ENCODE measurements around the gene MDP1. TPM values are rescaled to one million over a fixed set of nuclear protein-coding genes. Genes with fewer than 3 reads are reported as not detected.
"Not testable (repeated sequence)": the region's sequence is repeated elsewhere in the genome, so short reads cannot be mapped to it uniquely, and the experiment has no call there.

The MDP1 gene
- total and polyA plus RNA-seq, 3 experiments from 2014 or later, result 15.5 to 25.8 (median 16.2) TPM

GRCh38 chr14:24202538-24202937, 13.3 kb downstream of the MDP1 start:
- DNase-seq; H3K9me3 ChIP-seq (ENCODE audit: low read length); H3K27ac ChIP-seq (ENCODE audit: low read depth, low read length); H3K4me3 ChIP-seq (ENCODE audit: low read length); H3K27ac Mint-ChIP-seq; H3K9me3 Mint-ChIP-seq; H3K4me3 Mint-ChIP-seq; H3K27me3 Mint-ChIP-seq; POLR2A ChIA-PET; H3K27me3 ChIP-seq (ENCODE audit: insufficient read depth, low read length, poor library complexity, severe bottlenecking): not testable (repeated sequence)
- H3K4me1 ChIP-seq (ENCODE audit: insufficient read depth, low read length), result peaks cover 14% of the 10 kb centered on the region
- H3K36me3 ChIP-seq (ENCODE audit: insufficient read depth, low read length), result peaks cover 10% of the 10 kb centered on the region
- CTCF ChIA-PET, result interaction anchor here (1.6 kb wide), 1 partner anchor 10 kb away, joined by 3 read pairs; no protein-coding TSS in a partner anchor
- Mint-ChIP-seq H3K36me3 (peaks cover 20 to 69% (median 22%) of the 10 kb centered on the region in 3 donors), H3K4me1 (peaks cover 37 to 64% (median 43%) of the 10 kb centered on the region in 3 donors)

GRCh38 chr14:24198814-24199524, 16.9 kb downstream of the MDP1 start:
- ChIA-PET CTCF (interaction anchor here (0.7 to 1.2 kb wide), 2 partner anchors 10 to 17 kb away, joined by 3 read pairs; partner anchors contain the start of genes IPO4 and MDP1), POLR2A (interaction anchor here (0.7 to 1.2 kb wide), 2 partner anchors 14 to 17 kb away, joined by 6 to 12 read pairs; partner anchors contain the start of genes CHMP4A and MDP1)
- Mint-ChIP-seq H3K27me3 (peaks cover 0 to 1% of the 10 kb centered on the region in 2 donors), H3K36me3 (peaks cover 15 to 59% (median 20%) of the 10 kb centered on the region in 3 donors), H3K4me1 (peaks cover 38 to 67% (median 46%) of the 10 kb centered on the region in 3 donors), H3K27ac (peak overlapping the region; percentile 25 to 98 (median 78)), H3K4me3 (peak overlapping the region in 4 of 7 donors; percentile 8 to 60 (median 18)), H3K9me3 (peaks cover 0 to 3% (median 0%) of the 10 kb centered on the region in 5 donors)
- DNase-seq, result no peak
- H3K4me3 ChIP-seq (ENCODE audit: low read length), result no peak overlapping the region
- H3K4me1 ChIP-seq (ENCODE audit: insufficient read depth, low read length), result peaks cover 25% of the 10 kb centered on the region
- no peaks in the 10 kb centered on the region for H3K36me3 ChIP-seq (ENCODE audit: insufficient read depth, low read length)
- no peaks in the 10 kb centered on the region for H3K27me3 ChIP-seq (ENCODE audit: insufficient read depth, low read length, poor library complexity, severe bottlenecking)
- H3K9me3 ChIP-seq (ENCODE audit: low read length), result no peaks in the 10 kb centered on the region
- no peak overlapping the region for H3K27ac ChIP-seq (ENCODE audit: low read depth, low read length)

- no peak for DNase-seq
- peaks cover 0 to 3% (median 0%) of the 10 kb centered on the region in 5 donors for H3K9me3 Mint-ChIP-seq
- H3K27ac Mint-ChIP-seq, result peak overlapping the region; percentile 86 to 99 (median 96)
- ChIA-PET CTCF (interaction anchor here (0.6 to 2.1 kb wide), 3 partner anchors 19 to 78 kb away, joined by 3 to 22 read pairs (median 3); partner anchors contain the start of genes IRF9 and MDP1), POLR2A (interaction anchor here (3.2 kb wide), 1 partner anchor 16 kb away, joined by 43 read pairs; the partner anchor contains the start of gene CHMP4A)
- no peaks in the 10 kb centered on the region for H3K9me3 ChIP-seq (ENCODE audit: low read length)
- peaks cover 40 to 73% (median 55%) of the 10 kb centered on the region in 3 donors for H3K4me1 Mint-ChIP-seq
- H3K4me3 Mint-ChIP-seq, result peak overlapping the region; percentile 68 to 96 (median 92)
- H3K4me1 ChIP-seq (ENCODE audit: insufficient read depth, low read length), result peaks cover 32% of the 10 kb centered on the region
- H3K27ac ChIP-seq (ENCODE audit: low read depth, low read length), result peak overlapping the region; percentile 100
- H3K27me3 ChIP-seq (ENCODE audit: insufficient read depth, low read length, poor library complexity, severe bottlenecking), result no peaks in the 10 kb centered on the region
- H3K4me3 ChIP-seq (ENCODE audit: low read length), result no peak overlapping the region
- peaks cover 14 to 58% (median 15%) of the 10 kb centered on the region in 3 donors for H3K36me3 Mint-ChIP-seq
- H3K36me3 ChIP-seq (ENCODE audit: insufficient read depth, low read length), result peaks cover 10% of the 10 kb centered on the region
- H3K27me3 Mint-ChIP-seq, result peaks cover 0 to 1% of the 10 kb centered on the region in 2 donors
Measured at GRCh38 chr14:24197056-24197450, 18.8 kb downstream of the MDP1 start.

DNA sequence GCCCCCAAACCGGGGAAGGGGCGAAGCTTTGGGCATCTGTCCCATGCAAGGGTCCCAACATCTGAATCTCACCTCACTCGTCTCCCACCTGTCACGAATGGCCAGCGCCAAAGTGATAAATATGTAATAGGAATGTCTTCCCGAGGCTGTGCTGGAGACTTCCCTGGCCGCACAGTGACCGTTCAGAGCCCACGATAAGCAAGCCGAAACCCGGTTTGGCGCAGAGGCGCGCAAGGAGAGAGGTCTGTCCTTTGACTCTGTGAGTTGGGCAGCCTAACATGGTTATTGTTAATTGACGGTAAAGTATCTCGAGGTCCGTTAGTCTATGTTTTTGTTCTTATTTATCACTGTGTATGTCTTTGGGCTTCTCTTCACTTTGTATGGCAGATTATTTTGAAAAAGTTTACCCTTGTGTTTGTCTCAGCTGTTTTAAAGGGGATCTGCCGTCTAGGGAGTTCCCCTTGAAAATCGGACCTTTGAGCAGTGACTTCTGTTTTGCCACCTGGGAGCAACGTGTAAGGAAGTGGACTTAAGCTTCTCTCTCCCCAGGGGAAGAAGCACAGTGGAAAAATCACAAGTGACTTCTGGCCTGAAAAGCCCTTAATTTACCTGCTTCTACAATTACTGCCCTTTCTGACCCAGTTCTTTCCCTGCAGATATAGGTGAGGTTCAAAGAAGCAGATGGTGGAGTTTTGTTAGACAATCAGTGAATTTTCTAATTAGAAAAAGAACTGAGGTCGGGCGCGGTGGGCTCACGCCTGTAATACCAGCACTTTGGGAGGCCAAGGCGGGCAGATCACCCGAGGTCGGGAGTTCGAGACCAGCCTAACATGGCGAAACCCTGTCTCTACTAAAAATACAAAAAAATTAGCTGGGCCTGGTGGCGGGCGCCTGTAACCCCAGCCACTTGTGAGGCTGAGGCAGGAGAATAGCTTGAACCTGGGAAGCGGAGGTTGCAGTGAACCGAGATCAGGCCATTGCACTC, 19.5 kb downstream of the MDP1 start:
- POLR2A ChIA-PET, result interaction anchor here (0.5 to 3.2 kb wide), 13 partner anchors 11 to 515 kb away, joined by 3 to 43 read pairs (median 7); partner anchors contain the start of genes CHMP4A, DCAF11, EMC9 and IRF9
- CTCF ChIA-PET, result interaction anchor here (0.5 to 2.2 kb wide), 15 partner anchors 11 to 137 kb away, joined by 3 to 22 read pairs (median 5); partner anchors contain the start of genes CHMP4A, IRF9, MDP1 and PSME2
- Mint-ChIP-seq H3K27ac (peak overlapping the region; percentile 96 to 100 (median 99)), H3K4me3 (peak overlapping the region; percentile 83 to 96 (median 94)), H3K36me3 (peaks cover 12 to 58% (median 13%) of the 10 kb centered on the region in 3 donors), H3K9me3 (peaks cover 0 to 3% (median 0%) of the 10 kb centered on the region in 5 donors), H3K4me1 (peaks cover 39 to 75% (median 58%) of the 10 kb centered on the region in 3 donors), H3K27me3 (peaks cover 0 to 1% of the 10 kb centered on the region in 2 donors)
- Histone ChIP-seq H3K27me3 (ENCODE audit: insufficient read depth, low read length, poor library complexity, severe bottlenecking) (no peaks in the 10 kb centered on the region), H3K36me3 (ENCODE audit: insufficient read depth, low read length) (peaks cover 16% of the 10 kb centered on the region), H3K4me1 (ENCODE audit: insufficient read depth, low read length) (peaks cover 32% of the 10 kb centered on the region), H3K9me3 (ENCODE audit: low read length) (no peaks in the 10 kb centered on the region), H3K4me3 (ENCODE audit: low read length) (peak overlapping the region; percentile 91), H3K27ac (ENCODE audit: low read depth, low read length) (peak overlapping the region; percentile 100)
- no peak for DNase-seq

GRCh38 chr14:24195186-24196070, 20.4 kb downstream of the MDP1 start, which contains the start of gene TM9SF1:
Gene TM9SF1, minus strand, starts transcription at chr14:24195441. Its CDS starts 422 bp downstream, at chr14:24195019.
- POLR2A ChIA-PET, result interaction anchor here (0.5 to 3.2 kb wide), 14 partner anchors 10 to 516 kb away, joined by 3 to 43 read pairs (median 6); partner anchors contain the start of genes CHMP4A, DCAF11, EMC9 and IRF9
- H3K27me3 Mint-ChIP-seq, result peaks cover 0 to 1% of the 10 kb centered on the region in 2 donors
- H3K4me1 Mint-ChIP-seq, result peaks cover 37 to 76% (median 56%) of the 10 kb centered on the region in 3 donors
- CTCF ChIA-PET, result interaction anchor here (0.5 to 2.2 kb wide), 17 partner anchors 10 to 138 kb away, joined by 3 to 22 read pairs (median 4); partner anchors contain the start of genes CHMP4A, CIDEB, IRF9 and MDP1
- Histone ChIP-seq H3K36me3 (ENCODE audit: insufficient read depth, low read length) (peaks cover 16% of the 10 kb centered on the region), H3K27me3 (ENCODE audit: insufficient read depth, low read length, poor library complexity, severe bottlenecking) (no peaks in the 10 kb centered on the region), H3K4me3 (ENCODE audit: low read length) (peak within 1 kb of the TSS; percentile 91), H3K9me3 (ENCODE audit: low read length) (no peaks in the 10 kb centered on the region), H3K4me1 (ENCODE audit: insufficient read depth, low read length) (peaks cover 32% of the 10 kb centered on the region), H3K27ac (ENCODE audit: low read depth, low read length) (peak within 1 kb of the TSS; percentile 100)
- DNase-seq, result peak; percentile 89 to 98 (median 91)
- peak within 1 kb of the TSS; percentile 96 to 100 (median 99) for H3K27ac Mint-ChIP-seq
- H3K9me3 Mint-ChIP-seq, result peaks cover 0 to 3% (median 0%) of the 10 kb centered on the region in 5 donors
- peaks cover 9 to 61% (median 12%) of the 10 kb centered on the region in 3 donors for H3K36me3 Mint-ChIP-seq
- peak within 1 kb of the TSS; percentile 83 to 96 (median 94) for H3K4me3 Mint-ChIP-seq

GRCh38 chr14:24194873-24195185, 21.0 kb downstream of the MDP1 start:
- Mint-ChIP-seq H3K9me3 (peaks cover 0 to 3% (median 0%) of the 10 kb centered on the region in 5 donors), H3K4me3 (peak overlapping the region; percentile 83 to 96 (median 94)), H3K27me3 (peaks cover 0 to 1% of the 10 kb centered on the region in 2 donors), H3K27ac (peak overlapping the region; percentile 96 to 100 (median 99)), H3K36me3 (peaks cover 9 to 63% (median 12%) of the 10 kb centered on the region in 3 donors), H3K4me1 (peaks cover 37 to 74% (median 56%) of the 10 kb centered on the region in 3 donors)
- Histone ChIP-seq H3K27me3 (ENCODE audit: insufficient read depth, low read length, poor library complexity, severe bottlenecking) (no peaks in the 10 kb centered on the region), H3K27ac (ENCODE audit: low read depth, low read length) (peak overlapping the region; percentile 100), H3K9me3 (ENCODE audit: low read length) (no peaks in the 10 kb centered on the region), H3K36me3 (ENCODE audit: insufficient read depth, low read length) (peaks cover 16% of the 10 kb centered on the region), H3K4me3 (ENCODE audit: low read length) (peak overlapping the region; percentile 91), H3K4me1 (ENCODE audit: insufficient read depth, low read length) (peaks cover 32% of the 10 kb centered on the region)
- DNase-seq, result no peak
- CTCF ChIA-PET, result interaction anchor here (1.0 to 2.2 kb wide), 11 partner anchors 10 to 139 kb away, joined by 3 to 22 read pairs (median 5); partner anchors contain the start of genes CHMP4A, CIDEB, IRF9 and MDP1
- POLR2A ChIA-PET, result interaction anchor here (0.6 to 3.2 kb wide), 8 partner anchors 18 to 80 kb away, joined by 3 to 43 read pairs (median 16); partner anchors contain the start of genes CHMP4A, DCAF11, IRF9 and MDP1
